Activated T-helper 17 cell treated with anti-CD3 and anti-CD28 coated beads, Interleukin-2, amount 50 U/mL, for 72 hours (primary cell): ENCODE data around the gene GPR27. TPM values are rescaled to one million over a fixed set of nuclear protein-coding genes. Genes with fewer than 3 reads are reported as not detected.

Experiments
- ATAC-seq: fragments of 150-1000 bp; cut with Tn5 transposase; replicated peaks from 2 replicates; pipeline ENCODE4 v1.10.0; 2021; ENCODE audit warnings: mild to moderate bottlenecking, moderate library complexity
- H3K27ac Mint-ChIP-seq: one replicate; pipeline ENCODE4 v1.8.0; 2022; ENCODE audit warnings: mixed read lengths
- H3K27me3 Mint-ChIP-seq: one replicate; pipeline ENCODE4 v1.8.0; 2022; ENCODE audit warnings: mixed read lengths
- H3K36me3 Mint-ChIP-seq: one replicate; pipeline ENCODE4 v1.8.0; 2022; ENCODE audit warnings: low read depth, mild to moderate bottlenecking, mixed read lengths
- H3K4me1 Mint-ChIP-seq: one replicate; pipeline ENCODE4 v1.8.0; 2022; ENCODE audit warnings: mixed read lengths
- H3K4me3 Mint-ChIP-seq: one replicate; pipeline ENCODE4 v1.8.0; 2022; ENCODE audit warnings: mild to moderate bottlenecking, mixed read lengths
- H3K9me3 Mint-ChIP-seq: one replicate; pipeline ENCODE4 v1.8.0; 2022; ENCODE audit warnings: mixed read lengths
- total RNA-seq, 2 donors: library from RNA; stranded (reverse); gene quantifications; one replicate each; pipeline ENCODE4 v1.2.3, GENCODE V29; 2022

GPR27 gene
- total RNA-seq, 2 donors from 2014 or later, result 0.32 to 2.5 TPM

GRCh38 chr3:71785532-71786216, 32.0 kb downstream of the GPR27 start:
- no peak for ATAC-seq
- Mint-ChIP-seq H3K36me3 (no peaks in the 10 kb centered on the region), H3K27ac (no peak overlapping the region), H3K9me3 (no peaks in the 10 kb centered on the region), H3K4me3 (peak overlapping the region; percentile 68), H3K4me1 (peaks cover 3% of the 10 kb centered on the region), H3K27me3 (peaks cover 47% of the 10 kb centered on the region)

- Mint-ChIP-seq H3K27ac (no peak overlapping the region), H3K27me3 (peaks cover 42% of the 10 kb centered on the region)
Observed at GRCh38 chr3:71786217-71786549, 32.5 kb downstream of the GPR27 start.

GRCh38 chr3:71786551-71786950, 32.9 kb downstream of the GPR27 start:
- Mint-ChIP-seq H3K9me3 (no peaks in the 10 kb centered on the region), H3K36me3 (no peaks in the 10 kb centered on the region), H3K4me1 (peaks cover 3% of the 10 kb centered on the region), H3K4me3 (peak overlapping the region; percentile 68), H3K27ac (no peak overlapping the region), H3K27me3 (peaks cover 38% of the 10 kb centered on the region)
- no peak for ATAC-seq

More at GRCh38 chr3:71786217-71786549, 32.5 kb downstream of the GPR27 start:
- Mint-ChIP-seq H3K4me3 (peak overlapping the region; percentile 68), H3K4me1 (peaks cover 3% of the 10 kb centered on the region), H3K9me3 (no peaks in the 10 kb centered on the region), H3K36me3 (no peaks in the 10 kb centered on the region)
- ATAC-seq, result no peak

GRCh38 chr3:71787851-71788405, 34.3 kb downstream of the GPR27 start:
- H3K9me3 Mint-ChIP-seq, result no peaks in the 10 kb centered on the region
- H3K36me3 Mint-ChIP-seq, result no peaks in the 10 kb centered on the region
- peaks cover 3% of the 10 kb centered on the region for H3K4me1 Mint-ChIP-seq
- no peak overlapping the region for H3K27ac Mint-ChIP-seq
- H3K4me3 Mint-ChIP-seq, result no peak overlapping the region
- no peak for ATAC-seq
- H3K27me3 Mint-ChIP-seq, result peaks cover 26% of the 10 kb centered on the region

GRCh38 chr3:71789922-71790321, 36.3 kb downstream of the GPR27 start:
- no peak for ATAC-seq
- no peaks in the 10 kb centered on the region for H3K36me3 Mint-ChIP-seq
- H3K4me1 Mint-ChIP-seq, result peaks cover 3% of the 10 kb centered on the region
- no peaks in the 10 kb centered on the region for H3K9me3 Mint-ChIP-seq
- no peak overlapping the region for H3K4me3 Mint-ChIP-seq
- peaks cover 11% of the 10 kb centered on the region for H3K27me3 Mint-ChIP-seq
- no peak overlapping the region for H3K27ac Mint-ChIP-seq

- ATAC-seq, result no peak
- H3K36me3 Mint-ChIP-seq, result no peaks in the 10 kb centered on the region
- H3K27me3 Mint-ChIP-seq, result no peaks in the 10 kb centered on the region
- H3K27ac Mint-ChIP-seq, result no peak overlapping the region
- H3K9me3 Mint-ChIP-seq, result no peaks in the 10 kb centered on the region
- no peak overlapping the region for H3K4me3 Mint-ChIP-seq
- H3K4me1 Mint-ChIP-seq, result peaks cover 5% of the 10 kb centered on the region
Observed at GRCh38 chr3:71791634-71792033, 38.0 kb downstream of the GPR27 start.

- Mint-ChIP-seq H3K9me3 (no peaks in the 10 kb centered on the region), H3K4me1 (peaks cover 5% of the 10 kb centered on the region), H3K27me3 (peaks cover 13% of the 10 kb centered on the region), H3K36me3 (no peaks in the 10 kb centered on the region), H3K4me3 (no peak overlapping the region), H3K27ac (no peak overlapping the region)
- no peak for ATAC-seq
Observed at GRCh38 chr3:71796290-71796689, 42.6 kb downstream of the GPR27 start.

GRCh38 chr3:71797455-71797854, 43.8 kb downstream of the GPR27 start:
- Mint-ChIP-seq H3K4me3 (no peak overlapping the region), H3K36me3 (no peaks in the 10 kb centered on the region), H3K27ac (no peak overlapping the region), H3K27me3 (peaks cover 15% of the 10 kb centered on the region), H3K4me1 (peaks cover 5% of the 10 kb centered on the region), H3K9me3 (no peaks in the 10 kb centered on the region)
- ATAC-seq, result no peak

- Mint-ChIP-seq H3K27me3 (peaks cover 19% of the 10 kb centered on the region), H3K4me3 (no peak overlapping the region), H3K9me3 (no peaks in the 10 kb centered on the region), H3K4me1 (peaks cover 5% of the 10 kb centered on the region), H3K27ac (no peak overlapping the region), H3K36me3 (no peaks in the 10 kb centered on the region)
- ATAC-seq, result no peak
Observed at GRCh38 chr3:71800023-71800422, 46.4 kb downstream of the GPR27 start.

GRCh38 chr3:71801986-71802385, 48.3 kb downstream of the GPR27 start:
- Mint-ChIP-seq H3K36me3 (no peaks in the 10 kb centered on the region), H3K27me3 (peaks cover 21% of the 10 kb centered on the region)
- ATAC-seq, result no peak

GRCh38 chr3:71803248-71803647, 49.6 kb downstream of the GPR27 start:
- no peaks in the 10 kb centered on the region for H3K9me3 Mint-ChIP-seq
- no peak overlapping the region for H3K4me3 Mint-ChIP-seq
- ATAC-seq, result no peak
- no peak overlapping the region for H3K27ac Mint-ChIP-seq
- peaks cover 21% of the 10 kb centered on the region for H3K27me3 Mint-ChIP-seq
- no peaks in the 10 kb centered on the region for H3K36me3 Mint-ChIP-seq
- H3K4me1 Mint-ChIP-seq, result no peaks in the 10 kb centered on the region

More at GRCh38 chr3:71801986-71802385, 48.3 kb downstream of the GPR27 start:
- Mint-ChIP-seq H3K27ac (no peak overlapping the region), H3K9me3 (no peaks in the 10 kb centered on the region), H3K4me1 (no peaks in the 10 kb centered on the region), H3K4me3 (no peak overlapping the region)

- no peak for ATAC-seq
- H3K4me3 Mint-ChIP-seq, result no peak overlapping the region
- no peaks in the 10 kb centered on the region for H3K36me3 Mint-ChIP-seq
- no peaks in the 10 kb centered on the region for H3K9me3 Mint-ChIP-seq
- no peaks in the 10 kb centered on the region for H3K4me1 Mint-ChIP-seq
- H3K27ac Mint-ChIP-seq, result no peak overlapping the region
- peaks cover 10% of the 10 kb centered on the region for H3K27me3 Mint-ChIP-seq
Observed at GRCh38 chr3:71805199-71805598, 51.5 kb downstream of the GPR27 start.

- H3K36me3 Mint-ChIP-seq, result no peaks in the 10 kb centered on the region
- no peak overlapping the region for H3K4me3 Mint-ChIP-seq
- no peaks in the 10 kb centered on the region for H3K4me1 Mint-ChIP-seq
- no peak for ATAC-seq
- no peak overlapping the region for H3K27ac Mint-ChIP-seq
- H3K27me3 Mint-ChIP-seq, result peaks cover 8% of the 10 kb centered on the region
- no peaks in the 10 kb centered on the region for H3K9me3 Mint-ChIP-seq
Observed at GRCh38 chr3:71805691-71806090, 52.0 kb downstream of the GPR27 start.
